Measurements from ENCODE around the gene TRPM7. TPM values are rescaled to one million over a fixed set of nuclear protein-coding genes. Genes with fewer than 3 reads are reported as not detected.

Gene TRPM7
- total RNA-seq, 1 experiment from 2014 or later = 49.6 TPM

GRCh38 chr15:50707878-50708427, 21.4 kb upstream of the TRPM7 start:
- BruUV-seq (replicated peaks) = no TSS peak
- no peak overlapping the region for H3K27ac ChIP-seq (ENCODE audit: low read depth, low read length, poor library complexity, severe bottlenecking)
- ChIA-PET CTCF (no interaction called here), POLR2A (ENCODE audit: low non-redundant PET) (no interaction called here)
- no peaks in the 10 kb centered on the region for H3K9me3 ChIP-seq (ENCODE audit: low read depth, low read length, poor library complexity, severe bottlenecking)
- intact Hi-C loops (cut with micrococcal nuclease; ENCODE audit: unreplicated experiment) = no loop called here
- no peak for DNase-seq (ENCODE audit: low spot score)
- TF ChIP-seq, protein P1, sequence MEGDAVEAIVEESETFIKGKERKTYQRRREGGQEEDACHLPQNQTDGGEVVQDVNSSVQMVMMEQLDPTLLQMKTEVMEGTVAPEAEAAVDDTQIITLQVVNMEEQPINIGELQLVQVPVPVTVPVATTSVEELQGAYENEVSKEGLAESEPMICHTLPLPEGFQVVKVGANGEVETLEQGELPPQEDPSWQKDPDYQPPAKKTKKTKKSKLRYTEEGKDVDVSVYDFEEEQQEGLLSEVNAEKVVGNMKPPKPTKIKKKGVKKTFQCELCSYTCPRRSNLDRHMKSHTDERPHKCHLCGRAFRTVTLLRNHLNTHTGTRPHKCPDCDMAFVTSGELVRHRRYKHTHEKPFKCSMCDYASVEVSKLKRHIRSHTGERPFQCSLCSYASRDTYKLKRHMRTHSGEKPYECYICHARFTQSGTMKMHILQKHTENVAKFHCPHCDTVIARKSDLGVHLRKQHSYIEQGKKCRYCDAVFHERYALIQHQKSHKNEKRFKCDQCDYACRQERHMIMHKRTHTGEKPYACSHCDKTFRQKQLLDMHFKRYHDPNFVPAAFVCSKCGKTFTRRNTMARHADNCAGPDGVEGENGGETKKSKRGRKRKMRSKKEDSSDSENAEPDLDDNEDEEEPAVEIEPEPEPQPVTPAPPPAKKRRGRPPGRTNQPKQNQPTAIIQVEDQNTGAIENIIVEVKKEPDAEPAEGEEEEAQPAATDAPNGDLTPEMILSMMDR (conservative IDR thresholded peaks at IDR 0.05; ENCODE audit: low read depth, low read length) = no peak
- TF ChIP-seq EZH2 (IDR thresholded peaks at IDR 0.05; ENCODE audit: borderline replicate concordance, low read depth, low read length, poor library complexity, severe bottlenecking) = no peak
- no peaks in the 10 kb centered on the region for H3K36me3 ChIP-seq (ENCODE audit: insufficient read depth, low read length, poor library complexity, severe bottlenecking)
- H3K4me1 ChIP-seq (ENCODE audit: insufficient read depth, low read length, poor library complexity, severe bottlenecking) = no peaks in the 10 kb centered on the region
- no peaks in the 10 kb centered on the region for H3K27me3 ChIP-seq (replicated peaks; ENCODE audit: insufficient read depth, low read depth, low read length, poor library complexity)
- H3K4me3 ChIP-seq (ENCODE audit: low read depth, low read length, poor library complexity, severe bottlenecking) = no peak overlapping the region

- H3K9me3 ChIP-seq (ENCODE audit: low read depth, low read length, poor library complexity, severe bottlenecking) = no peaks in the 10 kb centered on the region
- H3K4me1 ChIP-seq (ENCODE audit: insufficient read depth, low read length, poor library complexity, severe bottlenecking) = no peaks in the 10 kb centered on the region
- H3K4me3 ChIP-seq (ENCODE audit: low read depth, low read length, poor library complexity, severe bottlenecking) = no peak overlapping the region
- no peaks in the 10 kb centered on the region for H3K27me3 ChIP-seq (replicated peaks; ENCODE audit: insufficient read depth, low read depth, low read length, poor library complexity)
- BruUV-seq (replicated peaks) = no TSS peak
- ChIA-PET POLR2A (ENCODE audit: low non-redundant PET) (no interaction called here), CTCF (no interaction called here)
- no peak overlapping the region for H3K27ac ChIP-seq (ENCODE audit: low read depth, low read length, poor library complexity, severe bottlenecking)
- no peak for DNase-seq (ENCODE audit: low spot score)
- intact Hi-C loops (cut with micrococcal nuclease; ENCODE audit: unreplicated experiment) = no loop called here
- no peaks in the 10 kb centered on the region for H3K36me3 ChIP-seq (ENCODE audit: insufficient read depth, low read length, poor library complexity, severe bottlenecking)
- TF ChIP-seq EZH2 (IDR thresholded peaks at IDR 0.05; ENCODE audit: borderline replicate concordance, low read depth, low read length, poor library complexity, severe bottlenecking) = no peak
- TF ChIP-seq, protein P1 (conservative IDR thresholded peaks at IDR 0.05; ENCODE audit: low read depth, low read length) = no peak
These were observed 16.3 kb upstream of the TRPM7 start for GRCh38 chr15:50702762-50703334.

DNA sequence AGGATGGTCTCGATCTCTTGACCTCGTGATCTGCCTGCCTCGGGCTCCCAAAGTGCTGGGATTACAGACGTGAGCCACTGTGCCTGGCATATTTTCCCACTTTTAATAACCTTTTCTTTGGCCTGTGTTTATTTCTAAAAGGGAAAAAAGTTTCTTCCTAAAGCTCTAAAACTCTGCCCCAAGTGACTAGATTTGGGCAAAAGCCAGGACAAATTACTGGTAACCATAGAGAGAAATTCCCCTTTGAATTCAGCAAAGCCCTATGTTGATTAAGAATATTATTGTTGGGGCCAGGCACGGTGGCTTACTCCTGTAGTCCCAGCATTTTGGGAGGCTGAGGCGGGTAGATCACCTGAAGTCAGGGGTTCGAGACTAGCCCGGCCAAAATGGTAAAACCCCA, 11.5 kb upstream of the TRPM7 start:
- no peak overlapping the region for H3K4me3 ChIP-seq (ENCODE audit: low read depth, low read length, poor library complexity, severe bottlenecking)
- no peaks in the 10 kb centered on the region for H3K4me1 ChIP-seq (ENCODE audit: insufficient read depth, low read length, poor library complexity, severe bottlenecking)
- intact Hi-C loops (cut with micrococcal nuclease; ENCODE audit: unreplicated experiment) = no loop called here
- BruUV-seq (replicated peaks) = no TSS peak
- no peak for TF ChIP-seq EZH2 (IDR thresholded peaks at IDR 0.05; ENCODE audit: borderline replicate concordance, low read depth, low read length, poor library complexity, severe bottlenecking)
- TF ChIP-seq, protein P1 (conservative IDR thresholded peaks at IDR 0.05; ENCODE audit: low read depth, low read length) = no peak
- H3K27me3 ChIP-seq (replicated peaks; ENCODE audit: insufficient read depth, low read depth, low read length, poor library complexity) = no peaks in the 10 kb centered on the region
- no peak for DNase-seq (ENCODE audit: low spot score)
- H3K27ac ChIP-seq (ENCODE audit: low read depth, low read length, poor library complexity, severe bottlenecking) = no peak overlapping the region
- ChIA-PET POLR2A (ENCODE audit: low non-redundant PET) (no interaction called here), CTCF (no interaction called here)
- H3K36me3 ChIP-seq (ENCODE audit: insufficient read depth, low read length, poor library complexity, severe bottlenecking) = no peaks in the 10 kb centered on the region
- no peaks in the 10 kb centered on the region for H3K9me3 ChIP-seq (ENCODE audit: low read depth, low read length, poor library complexity, severe bottlenecking)
